HepG2 (cell line): ENCODE measurements around the gene RABGEF1. TPM values are rescaled to one million over a fixed set of nuclear protein-coding genes. Genes with fewer than 3 reads are reported as not detected.

ENCODE experiments used
- ADNP ChIP-seq: sonication (generic); formaldehyde crosslinking; IDR thresholded peaks from 2 replicates; pipeline ENCODE4 v1.4.0; 2020; ENCODE audit warnings: missing genetic modification reagents
- ELK4 ChIP-seq: sonication (generic); formaldehyde crosslinking; IDR thresholded peaks from 2 replicates; pipeline ENCODE4 v1.9.0; 2021; ENCODE audit warnings: missing genetic modification reagents, borderline replicate concordance
- KDM4B ChIP-seq: sonication (generic); formaldehyde crosslinking; IDR thresholded peaks from 2 replicates; pipeline ENCODE4 v1.4.0; 2020; ENCODE audit warnings: missing genetic modification reagents
- MEF2D ChIP-seq: sonication (generic); formaldehyde crosslinking; IDR thresholded peaks from 2 replicates; pipeline ENCODE4 v1.5.1; 2020; ENCODE audit warnings: mild to moderate bottlenecking, missing genetic modification reagents
- MIER2 ChIP-seq: IDR thresholded peaks from 2 replicates; pipeline ENCODE4 v1.6.1; 2016; ENCODE audit warnings: missing biosample characterization, missing genetic modification reagents
- NCOA1 ChIP-seq: sonication (generic); formaldehyde crosslinking; IDR thresholded peaks from 2 replicates; pipeline ENCODE4 v1.9.0; 2021; ENCODE audit warnings: missing genetic modification reagents
- NCOR1 ChIP-seq: fragments of 200-600 bp; sonication (generic); IDR thresholded peaks from 2 replicates; pipeline ENCODE4 v1.7.0; 2017; ENCODE audit warnings: antibody characterized with exemption, low read length, borderline replicate concordance
- NFYB ChIP-seq: sonication (generic); formaldehyde crosslinking; IDR thresholded peaks from 2 replicates; pipeline ENCODE4 v1.4.0; 2020; ENCODE audit warnings: missing genetic modification reagents
- NR2F6 ChIP-seq, 2 experiments: IDR thresholded peaks; 2 replicates each; pipeline ENCODE4 v1.6.1; 2016; ENCODE audit warnings: antibody characterized with exemption in 1 of 2, mild to moderate bottlenecking in 1 of 2
- PLRG1 ChIP-seq: fragments of 450-650 bp; conservative IDR thresholded peaks from 2 replicates; pipeline ENCODE4 v1.6.1; 2016
- RAD51 ChIP-seq: fragments of 450-650 bp; IDR thresholded peaks from 2 replicates; pipeline ENCODE4 v1.6.1; 2016; ENCODE audit warnings: borderline replicate concordance
- RBAK ChIP-seq: sonication (generic); formaldehyde crosslinking; IDR thresholded peaks from 2 replicates; pipeline ENCODE4 v1.5.1; 2020; ENCODE audit warnings: mild to moderate bottlenecking, missing genetic modification reagents
- RERE ChIP-seq: IDR thresholded peaks from 2 replicates; pipeline ENCODE4 v1.6.1; 2016; ENCODE audit warnings: low read depth, missing genetic modification reagents, missing compliant biosample characterization
- TBP ChIP-seq: sonication (generic); formaldehyde crosslinking; IDR thresholded peaks from 2 replicates; pipeline ENCODE4 v1.5.0; 2020; ENCODE audit warnings: missing genetic modification reagents
- TSC22D2 ChIP-seq: sonication (generic); formaldehyde crosslinking; IDR thresholded peaks from 2 replicates; pipeline ENCODE4 v1.5.1; 2020; ENCODE audit warnings: missing genetic modification reagents, mild to moderate bottlenecking, borderline replicate concordance
- ZNF567 ChIP-seq: sonication (generic); formaldehyde crosslinking; IDR thresholded peaks from 2 replicates; pipeline ENCODE4 v1.8.1; 2023; ENCODE audit warnings: mild to moderate bottlenecking, missing genetic modification reagents, borderline replicate concordance
- ZNF616 ChIP-seq: sonication (generic); formaldehyde crosslinking; IDR thresholded peaks from 2 replicates; pipeline ENCODE4 v1.5.0; 2020; ENCODE audit warnings: low read depth, mild to moderate bottlenecking, missing genetic modification reagents
- polyA plus RNA-seq, 8 experiments: library from polyadenylated mRNA; depleted of rRNA in 3 of 8; stranded (reverse) in 7 of 8; unstranded in 1 of 8; fragments of >200 nt; fragmentation: Illumina TruSeq in 4 of 8; extraction: Trizol in 4 of 8; gene quantifications; 2 replicates each; pipeline versions ENCODE4 v1.2.1 to v1.2.3, GENCODE V29; 2011 to 2016; ENCODE audit warnings: low read depth in 4 of 8, missing spikeins in 1 of 8, mixed read lengths in 1 of 8; ENCODE audit not compliant: insufficient read depth in 1 of 8
- total RNA-seq, 5 experiments: library from RNA; depleted of rRNA; stranded (reverse); fragments of >200 nt; fragmentation: Illumina TruSeq; extraction: Trizol; gene quantifications; 2 replicates each; pipeline ENCODE4 v1.2.3, GENCODE V29; 2016; ENCODE audit warnings: low read depth in 1 of 5
- TF ChIP-seq, protein P1 (sequence below): sonication (generic); formaldehyde crosslinking; IDR thresholded peaks from 2 replicates; pipeline ENCODE4 v1.4.0; 2020; ENCODE audit warnings: mild to moderate bottlenecking, missing genetic modification reagents
- TF ChIP-seq, protein P2 (sequence below): sonication (generic); formaldehyde crosslinking; IDR thresholded peaks from 2 replicates; pipeline ENCODE4 v1.4.0; 2020; ENCODE audit warnings: missing genetic modification reagents
- TF ChIP-seq, protein P3 (sequence below): sonication (generic); formaldehyde crosslinking; IDR thresholded peaks from 2 replicates; pipeline ENCODE4 v1.5.0; 2020; ENCODE audit warnings: missing genetic modification reagents

Gene RABGEF1
- total and polyA plus RNA-seq, 2 of the 13 experiments (the other 11 are each of a cell fraction or from before 2014, with no cell fraction given) = 22.7 to 35.3 TPM

DNA sequence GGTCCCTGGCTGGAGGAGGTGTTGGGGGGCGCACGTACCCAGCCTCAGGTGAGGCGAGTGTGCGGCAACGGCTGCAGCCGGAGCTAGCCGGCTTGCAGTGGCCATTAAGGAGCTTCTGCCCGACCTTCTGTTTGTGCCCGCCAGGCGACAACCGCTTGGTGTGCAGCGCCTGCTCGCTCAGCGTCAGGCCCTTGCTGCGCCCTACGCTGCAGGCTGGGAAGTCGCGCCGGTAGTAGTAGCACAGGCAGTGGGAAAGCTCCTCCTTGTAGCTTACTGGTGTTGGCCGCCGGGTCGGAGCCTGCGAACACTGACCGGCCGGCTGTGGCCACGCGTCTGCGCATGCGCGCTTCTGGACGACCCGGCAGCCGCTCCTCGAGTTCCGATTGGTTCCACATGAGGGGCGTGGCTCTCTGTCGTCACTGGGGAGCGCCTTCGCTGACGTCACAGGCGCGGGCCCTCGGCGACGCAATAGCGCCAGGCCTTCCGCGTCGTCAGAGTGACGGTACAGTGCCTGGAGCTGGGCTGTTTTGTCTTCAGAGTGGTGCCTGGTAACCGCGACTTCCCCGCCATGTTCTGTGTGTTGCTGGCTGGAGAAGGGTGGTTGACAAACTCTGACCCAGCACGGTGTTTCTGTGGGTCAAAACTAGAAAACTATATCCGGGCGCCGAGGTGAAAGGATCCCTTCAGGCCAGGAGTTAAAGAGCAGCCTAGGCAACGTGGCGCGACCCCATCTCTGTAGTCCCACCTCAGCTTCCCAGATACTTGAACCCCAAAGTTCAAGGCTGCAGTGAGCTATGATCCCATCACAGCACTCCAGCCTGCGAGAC lies 104.2 kb downstream of the RABGEF1 start (continued):
- TF ChIP-seq, protein P1, sequence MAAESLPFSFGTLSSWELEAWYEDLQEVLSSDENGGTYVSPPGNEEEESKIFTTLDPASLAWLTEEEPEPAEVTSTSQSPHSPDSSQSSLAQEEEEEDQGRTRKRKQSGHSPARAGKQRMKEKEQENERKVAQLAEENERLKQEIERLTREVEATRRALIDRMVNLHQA (CRISPR knock-in tag) = no peak
- TF ChIP-seq RAD51 (no peak), ZNF567 (CRISPR knock-in tag) (no peak; the same call in 1 of the 2 replicates), ELK4 (CRISPR knock-in tag) (no peak), NCOA1 (peak; percentile 86; the same call in 1 of the 2 replicates), MIER2 (CRISPR knock-in tag) (no peak), TSC22D2 (CRISPR knock-in tag) (peak; percentile 67; the same call in 1 of the 2 replicates), NFYB (CRISPR knock-in tag) (peak; percentile 86), RERE (peak; percentile 62; the same call in 1 of the 2 replicates), PLRG1 (no peak), NCOR1 (no peak; the same call in 1 of the 2 replicates), NR2F6 (IDR thresholded peaks at IDR 0.05) (no peak), NR2F6 (CRISPR knock-in tag; IDR thresholded peaks at IDR 0.05) (peak; percentile 60; the same call in 1 of the 2 replicates), MEF2D (peak; percentile 64; the same call in 1 of the 2 replicates), TBP (CRISPR knock-in tag) (no peak), KDM4B (peak; percentile 90; the same call in 1 of the 2 replicates), ZNF616 (CRISPR knock-in tag) (0 out of 2 replicates have a peak, but pooled peaks have one; percentile 2), ADNP (no peak), RBAK (CRISPR knock-in tag) (peak; percentile 91)
- TF ChIP-seq, protein P2, sequence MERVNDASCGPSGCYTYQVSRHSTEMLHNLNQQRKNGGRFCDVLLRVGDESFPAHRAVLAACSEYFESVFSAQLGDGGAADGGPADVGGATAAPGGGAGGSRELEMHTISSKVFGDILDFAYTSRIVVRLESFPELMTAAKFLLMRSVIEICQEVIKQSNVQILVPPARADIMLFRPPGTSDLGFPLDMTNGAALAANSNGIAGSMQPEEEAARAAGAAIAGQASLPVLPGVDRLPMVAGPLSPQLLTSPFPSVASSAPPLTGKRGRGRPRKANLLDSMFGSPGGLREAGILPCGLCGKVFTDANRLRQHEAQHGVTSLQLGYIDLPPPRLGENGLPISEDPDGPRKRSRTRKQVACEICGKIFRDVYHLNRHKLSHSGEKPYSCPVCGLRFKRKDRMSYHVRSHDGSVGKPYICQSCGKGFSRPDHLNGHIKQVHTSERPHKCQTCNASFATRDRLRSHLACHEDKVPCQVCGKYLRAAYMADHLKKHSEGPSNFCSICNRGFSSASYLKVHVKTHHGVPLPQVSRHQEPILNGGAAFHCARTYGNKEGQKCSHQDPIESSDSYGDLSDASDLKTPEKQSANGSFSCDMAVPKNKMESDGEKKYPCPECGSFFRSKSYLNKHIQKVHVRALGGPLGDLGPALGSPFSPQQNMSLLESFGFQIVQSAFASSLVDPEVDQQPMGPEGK (CRISPR knock-in tag) = no peak; the same call in none of the 2 replicates
- TF ChIP-seq, protein P3, sequence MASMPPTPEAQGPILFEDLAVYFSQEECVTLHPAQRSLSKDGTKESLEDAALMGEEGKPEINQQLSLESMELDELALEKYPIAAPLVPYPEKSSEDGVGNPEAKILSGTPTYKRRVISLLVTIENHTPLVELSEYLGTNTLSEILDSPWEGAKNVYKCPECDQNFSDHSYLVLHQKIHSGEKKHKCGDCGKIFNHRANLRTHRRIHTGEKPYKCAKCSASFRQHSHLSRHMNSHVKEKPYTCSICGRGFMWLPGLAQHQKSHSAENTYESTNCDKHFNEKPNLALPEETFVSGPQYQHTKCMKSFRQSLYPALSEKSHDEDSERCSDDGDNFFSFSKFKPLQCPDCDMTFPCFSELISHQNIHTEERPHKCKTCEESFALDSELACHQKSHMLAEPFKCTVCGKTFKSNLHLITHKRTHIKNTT (CRISPR knock-in tag) = no peak
